Mononuclear cell (primary cell): ENCODE data around the gene LTBP1. TPM values are rescaled to one million over a fixed set of nuclear protein-coding genes. Genes with fewer than 3 reads are reported as not detected.
"Not testable (repeated sequence)": the region's sequence is repeated elsewhere in the genome, so short reads cannot be mapped to it uniquely, and the experiment has no call there.

Experiments used
- H3K27me3 ChIP-seq: 2 replicates; pipeline ENCODE4 v1.6.0; 2011; ENCODE audit warnings: low read length, control low read depth; ENCODE audit not compliant: insufficient read depth
- H3K4me1 ChIP-seq: 2 replicates; pipeline ENCODE4 v1.5.1; 2011; ENCODE audit warnings: mild to moderate bottlenecking, low read length, control low read depth; ENCODE audit not compliant: insufficient read depth
- H3K4me3 ChIP-seq: 2 replicates; pipeline ENCODE4 v1.5.1; 2011; ENCODE audit warnings: mild to moderate bottlenecking, low read length, moderate library complexity
- H3K9me3 ChIP-seq: 2 replicates; pipeline ENCODE4 v1.5.1; 2011; ENCODE audit warnings: low read depth, mild to moderate bottlenecking, control low read depth, low read length
- total RNA-seq: library from RNA; depleted of rRNA; stranded (reverse); fragments of >200 nt; gene quantifications from one replicate; pipeline ENCODE4 v1.2.3, GENCODE V29; 2012

The LTBP1 gene
- total RNA-seq, 1 donor = 13.6 TPM

- Histone ChIP-seq H3K9me3 (no peaks in the 10 kb centered on the region), H3K4me1 (peaks cover 4% of the 10 kb centered on the region), H3K27me3 (no peaks in the 10 kb centered on the region), H3K4me3 (no peak overlapping the region)
These were observed 475.1 kb downstream of the LTBP1 start for GRCh38 chr2:33421820-33422219.

- Histone ChIP-seq H3K4me3 (no peak overlapping the region), H3K9me3 (no peaks in the 10 kb centered on the region), H3K27me3 (no peaks in the 10 kb centered on the region), H3K4me1 (no peaks in the 10 kb centered on the region)
These were observed 478.4 kb downstream of the LTBP1 start for GRCh38 chr2:33425161-33425560.

- Histone ChIP-seq H3K27me3 (no peaks in the 10 kb centered on the region), H3K4me3 (no peak overlapping the region)
These were observed 478.9 kb downstream of the LTBP1 start for GRCh38 chr2:33425586-33426031.

GRCh38 chr2:33426666-33427231 lies 480.0 kb downstream of the LTBP1 start:
- no peaks in the 10 kb centered on the region for H3K27me3 ChIP-seq
- H3K4me1 ChIP-seq = no peaks in the 10 kb centered on the region
- no peak overlapping the region for H3K4me3 ChIP-seq
- no peaks in the 10 kb centered on the region for H3K9me3 ChIP-seq

More at GRCh38 chr2:33425586-33426031, 478.9 kb downstream of the LTBP1 start:
- no peaks in the 10 kb centered on the region for H3K9me3 ChIP-seq
- no peaks in the 10 kb centered on the region for H3K4me1 ChIP-seq

- Histone ChIP-seq H3K4me3 (no peak overlapping the region), H3K4me1 (no peaks in the 10 kb centered on the region), H3K9me3 (no peaks in the 10 kb centered on the region), H3K27me3 (no peaks in the 10 kb centered on the region)
These were observed 483.3 kb downstream of the LTBP1 start for GRCh38 chr2:33430077-33430476.

GRCh38 chr2:33430856-33431255 lies 484.1 kb downstream of the LTBP1 start:
- H3K27me3 ChIP-seq = no peaks in the 10 kb centered on the region
- no peaks in the 10 kb centered on the region for H3K9me3 ChIP-seq
- no peaks in the 10 kb centered on the region for H3K4me1 ChIP-seq
- H3K4me3 ChIP-seq = no peak overlapping the region

GRCh38 chr2:33432871-33433270 lies 486.1 kb downstream of the LTBP1 start:
- Histone ChIP-seq H3K27me3 (no peaks in the 10 kb centered on the region), H3K9me3 (no peaks in the 10 kb centered on the region), H3K4me3 (no peak overlapping the region), H3K4me1 (no peaks in the 10 kb centered on the region)

GRCh38 chr2:33433279-33434235 lies 486.8 kb downstream of the LTBP1 start:
- H3K4me3 ChIP-seq = no peak overlapping the region
- H3K4me1 ChIP-seq = no peaks in the 10 kb centered on the region
- H3K9me3 ChIP-seq = no peaks in the 10 kb centered on the region
- H3K27me3 ChIP-seq = no peaks in the 10 kb centered on the region

- Histone ChIP-seq H3K4me3 (no peak overlapping the region), H3K9me3 (no peaks in the 10 kb centered on the region)
These were observed 488.8 kb downstream of the LTBP1 start for GRCh38 chr2:33435518-33435917.

GRCh38 chr2:33436083-33436482 lies 489.3 kb downstream of the LTBP1 start:
- Histone ChIP-seq H3K27me3 (no peaks in the 10 kb centered on the region), H3K4me3 (no peak overlapping the region), H3K4me1 (no peaks in the 10 kb centered on the region), H3K9me3 (no peaks in the 10 kb centered on the region)

More at GRCh38 chr2:33435518-33435917, 488.8 kb downstream of the LTBP1 start:
- Histone ChIP-seq H3K27me3 (no peaks in the 10 kb centered on the region), H3K4me1 (no peaks in the 10 kb centered on the region)

- no peak overlapping the region for H3K4me3 ChIP-seq
These were observed 490.5 kb downstream of the LTBP1 start for GRCh38 chr2:33437297-33437696.

GRCh38 chr2:33437815-33438214 lies 491.1 kb downstream of the LTBP1 start:
- no peak overlapping the region for H3K4me3 ChIP-seq
- H3K9me3 ChIP-seq = no peaks in the 10 kb centered on the region
- no peaks in the 10 kb centered on the region for H3K27me3 ChIP-seq
- H3K4me1 ChIP-seq = no peaks in the 10 kb centered on the region

More at GRCh38 chr2:33437297-33437696, 490.5 kb downstream of the LTBP1 start:
- Histone ChIP-seq H3K27me3 (no peaks in the 10 kb centered on the region), H3K4me1 (no peaks in the 10 kb centered on the region), H3K9me3 (no peaks in the 10 kb centered on the region)

GRCh38 chr2:33441235-33441810 lies 494.6 kb downstream of the LTBP1 start:
- no peak overlapping the region for H3K4me3 ChIP-seq
- H3K9me3 ChIP-seq = no peaks in the 10 kb centered on the region
- H3K27me3 ChIP-seq = no peaks in the 10 kb centered on the region
- no peaks in the 10 kb centered on the region for H3K4me1 ChIP-seq

GRCh38 chr2:33442052-33442451 lies 495.3 kb downstream of the LTBP1 start:
- H3K4me1 ChIP-seq, H3K4me3 ChIP-seq, H3K9me3 ChIP-seq, H3K27me3 ChIP-seq: not testable (repeated sequence)

- Histone ChIP-seq H3K4me1 (no peaks in the 10 kb centered on the region), H3K4me3 (no peak overlapping the region), H3K27me3 (no peaks in the 10 kb centered on the region), H3K9me3 (no peaks in the 10 kb centered on the region)
These were observed 495.9 kb downstream of the LTBP1 start for GRCh38 chr2:33442528-33443079.
